ENCODE data around the gene GSG1L.

The GSG1L gene
- total RNA-seq = 0 to 2.3 (median 0) reads per million in 17 experiments

DNA sequence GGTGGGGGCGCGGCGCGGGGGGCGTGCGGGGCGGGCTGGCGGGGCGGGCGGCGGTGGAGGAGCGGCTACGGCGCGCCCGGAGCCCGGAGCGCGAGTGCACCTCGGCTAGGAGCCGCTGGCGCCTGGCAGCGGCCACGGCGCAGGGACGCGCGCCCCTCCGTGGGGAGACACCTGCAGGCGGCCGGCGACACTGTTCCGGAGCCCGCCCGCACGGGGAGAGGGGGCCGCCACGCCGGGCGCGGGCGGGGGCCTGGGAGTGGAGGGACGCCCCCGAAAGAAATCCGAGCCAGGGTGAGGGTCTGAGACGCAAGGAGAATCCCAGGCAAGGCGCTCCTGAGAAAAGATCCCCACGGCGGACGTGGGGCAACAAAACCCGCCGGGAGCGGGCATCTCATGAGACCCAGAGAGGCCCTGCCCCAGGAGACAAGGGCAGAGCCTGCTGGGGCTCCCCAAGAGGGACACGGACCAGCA, at the start of gene GSG1L:
TSS of gene GSG1L (minus strand) at position 124 of the 471 bp plus-strand sequence. CDS start 290 bp downstream, outside the sequence.
- DNase-seq = peak in 1 of 4 experiments; percentile 12

DNA sequence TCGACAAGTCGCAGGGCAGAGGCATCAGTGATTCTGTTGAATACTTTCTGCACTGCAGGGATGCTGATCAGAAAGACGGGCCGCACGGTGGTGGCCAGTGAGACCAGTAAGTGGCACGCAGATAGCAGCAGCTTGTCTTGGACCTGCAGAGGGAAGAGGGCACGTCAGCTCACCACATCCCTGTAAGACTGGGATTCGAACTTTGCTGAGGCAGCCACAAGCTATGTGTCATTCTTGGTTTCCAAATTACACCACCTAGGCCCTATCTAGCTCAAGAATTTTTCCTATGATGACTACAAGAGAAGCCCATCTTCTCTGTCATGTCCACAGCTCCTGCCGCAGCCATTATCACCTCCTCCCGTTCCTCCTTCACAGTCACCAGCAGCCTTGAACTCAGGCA, 49.4 kb upstream of the GSG1L start:
- no peak for DNase-seq

DNA sequence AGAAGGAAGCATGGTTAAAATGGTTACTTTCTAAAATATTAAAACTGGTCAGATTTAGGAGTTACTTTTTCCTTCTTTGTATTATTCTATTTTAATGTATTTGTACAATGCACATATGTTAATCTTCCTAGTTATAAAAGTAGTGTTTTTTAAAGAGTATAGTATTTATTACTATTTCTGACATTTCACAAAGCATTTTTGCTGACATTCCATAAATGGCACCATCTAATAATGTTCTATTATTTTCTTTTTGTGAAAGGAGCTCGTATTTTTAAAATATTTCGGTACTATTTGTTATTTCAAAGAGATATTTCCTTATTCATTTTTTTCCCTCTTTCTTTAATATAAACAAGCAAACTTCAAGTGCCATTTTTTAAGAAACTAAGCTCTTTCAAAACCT, 47.5 kb upstream of the GSG1L start:
- no peak for DNase-seq

DNA sequence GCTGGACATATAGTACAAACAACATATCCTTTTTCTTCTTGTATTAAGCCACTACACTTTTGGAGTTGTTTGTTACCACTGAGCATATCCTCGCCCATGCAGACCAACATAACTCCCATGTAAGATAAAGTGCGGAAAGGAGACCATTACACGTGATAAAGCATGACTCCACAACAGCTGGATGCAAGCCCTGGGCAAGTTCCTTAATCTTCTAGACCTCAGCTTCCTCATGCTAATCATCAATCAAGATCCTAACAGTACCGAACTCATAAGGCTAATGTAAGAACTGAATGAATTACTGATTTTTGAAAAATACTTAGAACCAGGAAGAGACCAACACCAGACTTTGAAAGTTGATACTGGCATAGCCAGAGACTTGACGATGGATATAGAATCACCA, 47.0 kb upstream of the GSG1L start:
- DNase-seq = peak; percentile 78 to 92 (median 86)

DNA sequence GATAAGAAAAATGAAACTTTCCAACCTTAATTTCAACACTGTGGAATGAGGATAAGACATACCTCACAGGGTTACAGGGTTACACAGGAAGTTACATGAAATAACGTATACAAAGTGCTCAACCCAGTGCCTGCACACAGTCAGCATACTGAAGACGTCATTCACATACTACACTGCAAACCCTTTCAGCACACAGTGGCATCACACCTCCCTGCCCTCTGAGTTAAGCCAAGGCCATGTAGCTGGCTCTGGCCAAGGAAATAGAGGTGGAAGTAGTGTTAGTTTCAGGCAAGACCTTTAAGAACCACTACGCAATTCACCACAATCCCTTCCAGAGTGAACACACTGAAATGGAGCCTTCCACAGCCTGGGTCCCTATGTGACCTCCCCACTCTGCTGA, 46.6 kb upstream of the GSG1L start:
- peak; percentile 71 to 85 (median 72) for DNase-seq

DNA sequence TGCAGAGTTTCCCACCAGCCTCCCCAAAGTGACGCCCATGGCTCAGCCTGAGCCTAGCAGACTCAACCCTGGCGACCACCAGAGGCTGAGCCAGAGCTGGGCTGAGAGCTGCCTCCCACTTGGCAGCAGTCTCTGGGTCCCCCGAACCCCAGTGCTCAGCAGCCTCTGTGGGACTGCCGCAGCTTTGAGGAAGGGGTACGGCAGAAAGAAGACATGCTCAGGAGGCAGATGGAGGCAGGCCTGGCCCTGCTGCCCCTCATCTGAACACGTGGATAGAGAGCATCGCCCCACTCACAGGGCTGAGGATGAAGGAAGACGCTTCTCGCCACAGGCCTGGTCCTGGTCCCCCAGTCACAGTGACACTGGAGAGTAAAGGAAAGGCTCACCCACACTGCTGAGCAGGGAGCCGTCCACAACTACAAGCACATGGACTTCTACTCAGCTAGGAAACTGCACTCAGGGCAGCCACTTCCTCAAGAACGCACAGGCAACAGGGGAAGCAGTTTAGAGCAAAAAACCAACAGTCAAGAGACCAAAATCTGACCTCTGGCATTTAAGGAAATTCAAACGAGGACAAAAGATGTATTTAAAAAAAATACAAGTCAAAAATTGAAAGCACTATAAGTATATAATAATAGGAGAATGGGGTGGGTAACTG, 45.2 kb upstream of the GSG1L start:
- peak; percentile 63 to 85 (median 80) for DNase-seq

DNA sequence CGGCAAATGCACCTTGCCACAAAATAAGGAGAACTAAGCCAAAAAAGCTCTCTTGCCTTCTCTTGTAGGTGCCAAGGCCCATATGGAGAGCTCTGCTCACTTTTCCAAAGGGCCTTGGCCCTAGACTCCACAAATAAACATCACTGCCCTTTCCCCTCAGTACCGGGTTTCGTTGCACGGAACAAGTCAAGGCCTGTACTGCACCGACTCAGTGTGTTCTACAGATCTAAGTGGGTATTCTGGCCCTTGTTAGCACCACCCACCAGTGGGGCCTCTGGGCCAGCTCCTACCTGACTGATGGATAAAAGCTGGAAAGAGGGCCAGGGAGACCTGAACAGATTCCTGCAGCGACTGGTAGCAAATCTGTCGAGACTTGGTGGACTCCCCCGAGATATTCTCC, 43.7 kb upstream of the GSG1L start:
- DNase-seq = no peak

DNA sequence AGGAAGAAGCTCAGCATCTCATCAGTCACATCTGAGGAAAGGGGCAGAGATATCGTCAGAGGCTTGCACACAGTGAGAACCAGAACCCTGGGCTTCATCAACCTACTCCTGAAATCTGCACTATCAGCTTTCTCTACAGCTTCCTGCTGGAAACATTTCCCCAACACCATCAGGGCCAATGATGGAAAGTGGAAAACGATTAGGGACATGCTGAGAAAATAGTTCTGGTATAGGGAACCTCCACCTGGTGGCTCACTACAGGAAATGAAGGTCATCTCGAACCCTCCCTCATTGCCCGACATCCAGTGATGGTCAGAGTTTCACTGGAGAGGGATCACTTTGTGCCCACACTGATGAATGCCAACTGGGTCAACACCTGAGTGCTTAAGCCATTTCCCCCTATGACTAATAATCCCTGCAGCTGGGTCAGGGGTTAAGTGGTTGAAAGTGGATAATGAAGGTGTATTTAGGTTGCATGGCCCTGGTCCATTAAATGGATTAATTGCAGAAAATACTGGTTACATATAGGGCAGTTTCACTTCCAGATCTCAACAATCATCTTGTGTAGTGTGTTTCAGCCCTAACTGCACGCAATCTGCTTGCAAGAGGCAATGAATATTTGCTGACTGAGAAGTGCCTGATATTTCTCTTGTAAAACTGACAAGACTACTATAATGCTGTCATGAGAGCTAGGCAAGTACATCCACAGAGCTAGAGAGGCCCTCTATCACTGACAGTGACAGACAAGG, 43.1 kb upstream of the GSG1L start:
- DNase-seq = peak in 3 of 4 experiments; percentile 27 to 65 (median 35)

DNA sequence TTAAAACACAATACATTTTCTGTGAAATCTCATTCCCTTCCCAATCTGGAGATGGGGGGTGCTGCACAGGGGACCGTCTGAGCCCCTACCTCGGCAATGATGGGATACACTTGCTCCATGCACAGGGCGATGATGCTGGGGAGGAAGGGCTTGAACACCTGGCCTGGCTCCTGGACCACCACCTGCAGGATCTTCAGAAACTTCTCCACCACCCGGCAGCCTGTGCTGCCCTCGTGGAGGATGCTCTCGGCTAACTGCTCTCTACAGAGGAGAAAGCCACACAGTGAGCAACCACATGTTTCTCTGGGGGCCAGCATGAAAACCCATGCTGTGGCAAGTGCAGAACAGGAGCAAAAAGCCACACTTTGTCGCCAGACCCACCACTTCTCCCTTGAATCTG, 42.4 kb upstream of the GSG1L start:
- DNase-seq = no peak

DNA sequence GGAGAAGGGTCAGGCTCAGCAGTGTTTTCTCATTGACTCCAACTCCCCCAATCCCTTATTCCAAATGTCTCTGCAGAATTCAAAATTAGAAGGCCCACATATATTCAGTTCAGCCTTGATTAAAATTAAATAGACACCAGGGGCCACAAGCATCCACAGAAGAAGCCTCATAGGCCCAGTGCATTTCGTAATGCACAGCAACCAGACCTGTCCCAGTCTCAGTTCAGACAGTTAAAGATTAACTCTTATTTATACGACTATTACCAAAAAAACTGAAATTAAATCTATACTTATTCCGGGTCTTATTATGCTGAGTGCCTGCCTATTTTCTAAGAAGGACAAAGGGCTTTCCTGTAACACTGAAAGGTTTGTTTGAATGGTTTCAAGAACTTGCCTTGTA, 41.8 kb upstream of the GSG1L start:
- DNase-seq = no peak

DNA sequence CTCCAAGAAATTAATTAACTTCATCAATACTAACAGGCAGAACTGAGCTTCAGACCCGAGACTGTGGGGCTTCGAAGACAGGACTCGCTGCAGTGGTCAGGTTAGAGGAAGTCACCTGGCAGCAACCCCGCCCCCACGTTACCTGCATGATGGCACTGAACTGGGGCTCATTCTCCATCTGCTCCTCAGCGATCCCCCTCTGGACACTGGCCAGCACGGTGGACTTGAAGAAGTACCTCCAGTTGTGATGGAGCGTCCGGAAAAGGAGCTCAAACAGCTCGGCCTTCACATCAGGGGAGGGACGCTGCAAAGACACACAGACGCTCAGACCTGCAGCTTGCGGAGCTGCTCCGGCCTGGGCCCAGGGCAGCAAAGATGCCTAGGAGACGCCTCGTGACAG, 40.9 kb upstream of the GSG1L start:
- no peak for DNase-seq

DNA sequence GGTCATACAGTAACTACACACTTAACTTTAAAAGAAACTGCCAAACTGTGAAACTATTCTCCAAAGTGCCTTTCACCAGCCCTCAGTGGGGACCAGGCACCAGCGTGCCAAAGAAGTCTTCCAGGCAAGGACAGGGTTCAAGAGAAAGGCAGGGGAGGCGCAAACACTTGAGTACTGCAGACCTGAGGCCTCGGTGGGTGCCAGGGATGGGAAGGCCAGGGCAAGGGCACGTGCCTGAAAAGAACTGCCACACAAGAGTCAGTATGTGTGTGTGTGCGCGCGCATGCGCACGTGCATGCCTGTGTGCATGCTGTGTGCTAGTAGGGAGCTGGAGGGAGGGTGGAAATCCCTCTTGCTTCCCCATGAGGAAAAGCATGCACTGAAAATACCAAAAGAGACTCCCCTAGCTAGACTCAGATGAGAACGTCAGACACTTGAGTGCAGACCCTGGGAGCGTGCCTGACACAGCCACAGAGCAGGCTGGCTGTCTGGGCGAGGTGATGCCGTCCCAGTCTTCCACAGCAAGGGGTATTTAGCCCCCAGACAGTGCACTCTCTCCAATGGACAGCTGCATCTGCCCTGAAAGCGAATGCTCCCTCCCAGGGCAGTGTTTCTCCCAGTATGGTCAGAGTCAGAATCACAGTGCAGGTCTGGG, 40.1 kb upstream of the GSG1L start:
- no peak for DNase-seq

DNA sequence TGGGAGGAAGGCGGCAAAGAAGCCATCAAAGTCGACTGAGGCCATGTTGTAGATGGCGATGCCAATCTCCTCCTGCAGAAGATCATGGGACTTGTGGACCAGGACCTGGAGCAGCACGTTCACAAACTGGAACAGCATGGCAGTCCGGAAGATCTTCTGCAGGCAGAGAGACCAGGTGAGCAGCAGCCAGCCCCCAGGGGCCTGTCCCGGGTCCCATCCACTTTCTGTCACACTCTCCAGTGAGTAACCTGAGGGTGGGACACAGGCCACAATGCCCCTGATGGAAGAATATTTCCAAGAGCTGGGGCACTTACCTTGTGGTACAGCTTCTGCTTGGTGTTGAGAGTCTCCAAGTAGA, 38.0 kb upstream of the GSG1L start:
- DNase-seq = no peak

DNA sequence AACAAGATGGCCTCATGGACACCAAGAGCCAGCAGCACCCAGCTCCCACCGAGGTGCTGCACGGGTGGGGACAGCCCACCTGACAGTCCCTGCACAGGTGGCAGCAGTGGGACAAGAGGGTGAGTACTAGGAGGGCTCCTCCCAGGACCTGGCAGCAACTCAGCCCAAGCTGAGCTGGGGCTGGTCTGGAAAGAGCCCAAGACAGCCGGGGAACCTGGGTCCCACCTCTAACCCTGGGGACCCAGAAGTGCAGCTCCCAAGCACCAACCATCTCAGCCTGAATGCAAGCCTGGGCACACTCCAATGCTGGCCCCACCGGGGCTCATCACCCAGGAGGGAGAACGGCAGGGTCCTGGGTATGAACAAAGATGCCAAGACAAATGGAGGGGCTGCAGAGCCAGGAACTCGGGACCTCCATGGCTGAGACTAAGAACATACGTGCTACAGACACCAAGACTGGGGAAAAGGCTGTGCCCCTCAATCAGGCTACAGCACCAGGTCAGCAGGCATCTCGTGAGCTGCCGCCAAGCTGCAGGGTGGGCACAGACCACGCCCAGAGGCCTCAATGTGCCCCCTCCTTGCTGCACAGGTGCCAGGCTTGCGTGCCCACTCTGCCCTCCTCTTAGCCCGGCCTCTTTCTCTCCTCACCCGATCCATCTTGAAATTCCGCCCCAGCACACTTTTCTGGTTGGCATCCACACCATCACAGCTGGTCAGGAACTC, 37.5 kb upstream of the GSG1L start:
- DNase-seq = no peak

DNA sequence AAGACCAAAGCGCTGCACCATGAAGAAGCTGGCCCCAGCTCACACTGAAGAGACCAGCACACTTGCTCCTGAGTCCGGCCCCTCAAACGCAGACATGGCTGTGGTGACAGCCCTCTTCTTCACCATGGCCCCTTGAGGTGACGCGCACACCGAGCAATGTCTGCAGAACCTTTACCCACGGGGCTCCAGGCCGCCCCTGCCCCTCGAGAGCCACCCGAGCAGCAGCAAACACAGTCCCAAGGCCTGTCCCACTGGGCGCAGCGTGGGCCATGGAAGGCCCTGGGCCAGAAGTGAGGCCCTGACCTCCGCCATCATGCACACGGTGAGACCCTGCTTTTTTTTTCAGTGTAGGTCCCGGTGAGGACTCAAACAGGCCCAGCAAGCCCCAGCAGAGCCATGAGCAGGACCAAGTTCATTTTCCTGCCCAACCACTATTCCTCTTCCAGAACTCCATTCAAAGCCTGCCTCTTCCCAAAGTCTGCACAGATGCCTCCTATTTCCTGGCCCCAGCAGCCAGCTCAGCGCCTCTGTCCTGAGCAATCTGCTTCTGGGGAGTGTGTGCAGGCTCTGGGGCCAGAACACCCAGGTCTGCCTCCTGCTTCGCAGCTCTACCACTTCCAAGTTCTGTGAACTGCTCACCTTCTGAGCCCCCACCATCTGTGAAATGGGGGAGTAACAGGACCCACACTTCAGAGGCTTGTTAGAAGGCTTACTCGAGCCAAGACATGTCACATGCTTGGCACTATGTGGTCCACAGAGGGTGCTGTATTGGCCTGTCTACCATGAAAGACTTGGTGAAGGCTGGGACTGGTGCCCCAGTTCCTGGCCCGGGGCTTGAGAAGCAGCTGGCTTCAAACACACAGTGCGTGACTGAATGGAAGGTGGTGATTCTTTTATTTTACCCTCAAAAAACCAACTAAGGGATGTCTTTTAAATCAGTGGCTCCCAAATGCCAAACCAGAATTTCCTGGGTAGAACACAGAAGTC, 35.7 kb upstream of the GSG1L start:
- DNase-seq = no peak

DNA sequence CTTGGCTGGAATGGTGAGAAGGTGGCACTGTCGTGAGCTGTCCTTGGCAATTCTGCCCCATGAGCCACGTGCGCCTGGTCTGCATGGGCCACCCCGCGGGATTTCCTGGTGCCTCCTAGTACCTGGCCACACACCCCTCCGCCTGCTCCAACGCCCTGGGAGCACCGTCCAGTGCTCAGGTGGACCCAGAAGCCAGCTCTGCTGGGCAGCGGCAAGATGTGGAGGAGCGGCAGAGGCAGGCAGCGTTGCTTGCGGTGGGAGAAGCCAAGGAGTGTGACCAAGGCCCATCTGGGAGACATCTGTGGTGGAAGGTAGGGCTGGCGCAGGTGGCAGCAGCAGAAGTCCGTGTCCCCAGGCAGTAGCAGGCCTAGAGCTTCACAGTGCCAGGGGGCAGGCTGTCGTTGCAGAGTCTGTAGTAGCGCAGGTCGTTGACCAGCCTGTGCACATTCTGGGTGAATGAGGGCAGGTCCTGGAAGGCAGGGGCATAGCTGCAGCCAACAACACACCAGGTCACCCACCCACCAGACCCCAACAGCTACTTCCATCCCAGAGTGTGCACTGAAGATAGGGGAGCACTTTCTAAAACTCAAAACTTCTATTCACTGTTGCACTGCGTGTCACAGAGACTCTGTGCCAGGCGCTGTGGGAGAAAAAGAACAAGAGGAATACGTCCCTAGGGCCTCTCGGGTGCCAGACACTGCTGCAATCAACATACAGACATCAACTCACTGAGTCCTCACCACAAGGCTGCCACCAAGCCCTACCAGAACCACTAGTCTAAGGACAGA, 34.9 kb upstream of the GSG1L start:
- DNase-seq = no peak

DNA sequence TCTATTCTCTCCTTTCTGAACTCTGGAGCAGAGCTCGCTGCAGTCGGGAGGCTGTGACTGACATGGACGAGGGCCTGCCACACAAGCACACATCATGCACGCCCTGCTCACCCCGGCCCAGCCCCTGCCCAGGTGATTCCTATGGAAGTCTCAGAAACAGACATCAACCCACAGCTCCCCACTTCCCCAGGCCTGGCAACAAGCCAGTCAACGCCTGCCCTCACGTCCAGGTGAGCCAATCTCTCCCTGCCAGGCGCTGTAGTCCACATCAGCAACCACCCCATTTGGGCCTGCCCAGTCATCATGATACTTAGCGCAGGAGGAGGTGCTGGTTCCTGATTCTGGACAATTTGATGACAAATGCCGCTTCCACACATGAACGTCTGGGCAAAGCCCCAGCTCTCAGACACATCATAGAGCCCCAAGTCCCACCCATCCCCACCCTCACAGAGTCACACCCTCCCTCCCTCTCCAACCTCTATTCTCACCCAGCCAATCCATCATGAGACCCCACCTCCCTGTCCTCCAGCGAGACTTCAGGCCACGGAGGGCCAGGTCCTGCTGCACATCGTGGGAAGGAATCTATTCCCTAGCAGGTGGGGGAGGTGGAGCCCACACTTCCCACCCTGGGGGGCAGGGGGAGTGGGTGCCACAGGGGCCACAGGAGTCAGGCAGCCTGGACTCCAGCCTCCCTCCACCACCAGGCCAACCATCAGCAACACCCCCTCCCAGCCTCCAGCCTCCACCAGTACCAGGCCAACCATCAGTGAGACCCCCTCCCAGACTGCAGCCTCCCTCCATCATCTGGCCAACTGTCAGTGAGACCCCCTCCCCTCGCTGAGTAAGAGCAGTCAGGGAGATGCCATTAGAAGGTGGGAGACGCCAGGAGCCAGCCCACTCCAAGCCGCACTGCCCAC, 33.7 kb upstream of the GSG1L start:
- DNase-seq = no peak

DNA sequence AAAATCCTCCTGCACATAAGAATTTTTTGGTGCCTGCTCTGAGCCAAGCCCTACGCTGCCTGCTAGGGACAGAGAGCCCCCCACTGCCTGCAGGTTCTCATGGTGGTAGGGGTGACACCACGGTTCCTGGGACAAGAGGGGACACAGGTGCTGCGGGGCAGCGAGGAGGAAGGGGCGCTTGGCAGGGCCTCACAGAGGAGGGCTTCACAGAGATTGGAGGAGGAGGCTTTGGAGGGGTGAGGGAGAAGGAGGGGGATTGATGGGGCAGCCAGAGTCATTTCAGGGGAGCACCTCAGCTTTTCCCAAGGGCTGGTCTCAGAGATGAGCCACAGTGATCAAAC, 29.8 kb upstream of the GSG1L start:
- no peak for DNase-seq

DNA sequence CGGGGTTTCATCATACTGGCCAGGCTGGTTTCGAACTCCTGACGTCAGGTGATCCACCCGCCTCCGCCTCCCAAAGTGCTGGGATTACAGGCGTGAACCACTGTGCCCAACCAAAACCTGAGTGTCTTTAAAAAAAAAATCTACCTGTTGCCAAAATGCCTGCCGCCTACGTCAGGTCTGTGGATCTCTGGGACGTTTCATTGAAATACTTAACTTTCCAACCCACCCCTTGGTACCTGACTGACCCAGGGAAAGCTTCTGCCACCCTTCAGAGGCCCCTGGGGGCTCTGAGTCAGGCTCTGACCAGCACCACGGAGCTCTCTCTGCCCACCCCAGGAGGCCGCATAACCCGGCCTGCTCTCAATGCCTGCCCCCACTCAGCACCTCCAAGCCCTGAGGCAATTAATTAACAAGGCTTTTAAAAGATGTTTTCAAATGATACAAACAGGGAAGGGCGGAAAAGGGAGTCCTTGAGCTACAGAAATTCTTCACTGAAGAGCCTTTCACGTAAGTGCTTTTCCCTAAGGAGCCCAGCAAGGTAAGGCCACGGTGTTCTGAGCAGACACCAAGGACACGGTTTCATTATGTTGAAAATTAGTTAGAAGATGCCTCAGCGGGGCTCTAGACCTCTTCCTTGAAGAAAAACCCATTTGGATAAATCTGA, 29.3 kb upstream of the GSG1L start:
- no peak for DNase-seq
